ENCODE data around the gene CDA. TPM values are rescaled to one million over a fixed set of nuclear protein-coding genes. Genes with fewer than 3 reads are reported as not detected.

CDA gene
- total RNA-seq, 1 experiment from 2014 or later = 0.62 TPM

- Histone ChIP-seq H3K9me3 (ENCODE audit: control insufficient read depth, insufficient read depth, low read depth, low read length) (no peaks in the 10 kb centered on the region), H3K36me3 (ENCODE audit: control insufficient read depth, insufficient read depth, low read length) (no peaks in the 10 kb centered on the region), H3K27me3 (ENCODE audit: control insufficient read depth, insufficient read depth, low read length) (no peaks in the 10 kb centered on the region), H3K27ac (ENCODE audit: low read length) (no peak overlapping the region), H3K4me3 (ENCODE audit: low read depth in 2 of 2, low read length in 2 of 2) (no peak overlapping the region), H3K4me1 (ENCODE audit: control insufficient read depth, insufficient read depth, low read length) (no peaks in the 10 kb centered on the region)
- CTCF ChIA-PET = interaction anchor here (0.6 kb wide), 1 partner anchor 92 kb away, joined by 8 read pairs; no protein-coding TSS in a partner anchor
- no TSS peak for BruUV-seq (replicated peaks)
- TF ChIP-seq POLR2AphosphoS5 (IDR thresholded peaks at IDR 0.05; ENCODE audit: low read depth, low read length) = no peak
- no peak for TF ChIP-seq SIN3A (IDR thresholded peaks at IDR 0.05; ENCODE audit: borderline replicate concordance, insufficient read depth, low read depth, low read length)
- no peak for TF ChIP-seq CTCF (IDR thresholded peaks at IDR 0.05)
- TF ChIP-seq TCF7L2 (IDR thresholded peaks at IDR 0.05; ENCODE audit: low read depth, low read length) = no peak
- TF ChIP-seq, protein P1, sequence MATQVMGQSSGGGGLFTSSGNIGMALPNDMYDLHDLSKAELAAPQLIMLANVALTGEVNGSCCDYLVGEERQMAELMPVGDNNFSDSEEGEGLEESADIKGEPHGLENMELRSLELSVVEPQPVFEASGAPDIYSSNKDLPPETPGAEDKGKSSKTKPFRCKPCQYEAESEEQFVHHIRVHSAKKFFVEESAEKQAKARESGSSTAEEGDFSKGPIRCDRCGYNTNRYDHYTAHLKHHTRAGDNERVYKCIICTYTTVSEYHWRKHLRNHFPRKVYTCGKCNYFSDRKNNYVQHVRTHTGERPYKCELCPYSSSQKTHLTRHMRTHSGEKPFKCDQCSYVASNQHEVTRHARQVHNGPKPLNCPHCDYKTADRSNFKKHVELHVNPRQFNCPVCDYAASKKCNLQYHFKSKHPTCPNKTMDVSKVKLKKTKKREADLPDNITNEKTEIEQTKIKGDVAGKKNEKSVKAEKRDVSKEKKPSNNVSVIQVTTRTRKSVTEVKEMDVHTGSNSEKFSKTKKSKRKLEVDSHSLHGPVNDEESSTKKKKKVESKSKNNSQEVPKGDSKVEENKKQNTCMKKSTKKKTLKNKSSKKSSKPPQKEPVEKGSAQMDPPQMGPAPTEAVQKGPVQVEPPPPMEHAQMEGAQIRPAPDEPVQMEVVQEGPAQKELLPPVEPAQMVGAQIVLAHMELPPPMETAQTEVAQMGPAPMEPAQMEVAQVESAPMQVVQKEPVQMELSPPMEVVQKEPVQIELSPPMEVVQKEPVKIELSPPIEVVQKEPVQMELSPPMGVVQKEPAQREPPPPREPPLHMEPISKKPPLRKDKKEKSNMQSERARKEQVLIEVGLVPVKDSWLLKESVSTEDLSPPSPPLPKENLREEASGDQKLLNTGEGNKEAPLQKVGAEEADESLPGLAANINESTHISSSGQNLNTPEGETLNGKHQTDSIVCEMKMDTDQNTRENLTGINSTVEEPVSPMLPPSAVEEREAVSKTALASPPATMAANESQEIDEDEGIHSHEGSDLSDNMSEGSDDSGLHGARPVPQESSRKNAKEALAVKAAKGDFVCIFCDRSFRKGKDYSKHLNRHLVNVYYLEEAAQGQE (IDR thresholded peaks at IDR 0.05; ENCODE audit: insufficient read depth in 1 of 2, low read depth in 2 of 2, low read length in 1 of 2) = no peak
- ATAC-seq (no peak), DNase-seq (ENCODE audit: low read depth, low spot score) (no peak)
- POLR2A ChIA-PET = no interaction called here
- intact Hi-C loops (cut with micrococcal nuclease; ENCODE audit: unreplicated experiment) (no loop called here), in situ Hi-C loops (cut with HindIII; ENCODE audit: low pct_unique_long_range_greater_than_20kb, low sequenced_read_pairs) (no loop called here)
Measured at GRCh38 chr1:20645414-20645813, 56.5 kb downstream of the CDA start.

GRCh38 chr1:20648438-20648837 is 59.5 kb downstream of the CDA start:
- TF ChIP-seq POLR2AphosphoS5 (IDR thresholded peaks at IDR 0.05; ENCODE audit: low read depth, low read length) (no peak), TCF7L2 (IDR thresholded peaks at IDR 0.05; ENCODE audit: low read depth, low read length) (no peak), SIN3A (IDR thresholded peaks at IDR 0.05; ENCODE audit: borderline replicate concordance, insufficient read depth, low read depth, low read length) (no peak), CTCF (IDR thresholded peaks at IDR 0.05) (no peak)
- TF ChIP-seq, protein P1 (IDR thresholded peaks at IDR 0.05; ENCODE audit: insufficient read depth in 1 of 2, low read depth in 2 of 2, low read length in 1 of 2) = no peak
- intact Hi-C loops (cut with micrococcal nuclease; ENCODE audit: unreplicated experiment) = no loop called here
- in situ Hi-C loops (cut with HindIII; ENCODE audit: low pct_unique_long_range_greater_than_20kb, low sequenced_read_pairs) = no loop called here
- ChIA-PET CTCF (no interaction called here), POLR2A (no interaction called here)
- H3K4me3 ChIP-seq (ENCODE audit: low read depth in 2 of 2, low read length in 2 of 2) = no peak overlapping the region
- no TSS peak for BruUV-seq (replicated peaks)
- peaks cover 7% of the 10 kb centered on the region for H3K36me3 ChIP-seq (ENCODE audit: control insufficient read depth, insufficient read depth, low read length)
- H3K27ac ChIP-seq (ENCODE audit: low read length) = no peak overlapping the region
- no peaks in the 10 kb centered on the region for H3K4me1 ChIP-seq (ENCODE audit: control insufficient read depth, insufficient read depth, low read length)
- no peaks in the 10 kb centered on the region for H3K9me3 ChIP-seq (ENCODE audit: control insufficient read depth, insufficient read depth, low read depth, low read length)
- DNase-seq (ENCODE audit: low read depth, low spot score) (no peak), ATAC-seq (no peak; the same call in 1 of the 2 replicates)
- H3K27me3 ChIP-seq (ENCODE audit: control insufficient read depth, insufficient read depth, low read length) = no peaks in the 10 kb centered on the region

Data from Panc1 (cell line).